GM12878 (cell line): Measurements from ENCODE around the gene ADISSP. TPM values are rescaled to one million over a fixed set of nuclear protein-coding genes. Genes with fewer than 3 reads are reported as not detected.
A peak's percentile ranks its signal among the peaks of the same experiment; 100 is the strongest.

Experiments
- ATAC-seq: fragments of 200-7000 bp; cut with Tn5 transposase; 3 replicates; pipeline ENCODE4 v1.9.1; 2020; ENCODE audit warnings: mild to moderate bottlenecking, moderate library complexity
- BruUV-seq: library from RNA; stranded (reverse); fragments of 400-500 nt; replicated peaks from 2 replicates; lab custom pipeline; 2021; lab: Mats Ljungman, UMichigan
- CTCF ChIA-PET: fragments of 300-600 bp; sonication (Branson Sonifier 250); formaldehyde crosslinking; extraction: SDS; loops from one replicate; lab custom pipeline; 2021; ENCODE audit warnings: inconsistent platforms; lab: Yijun Ruan, JAX
- POLR2A ChIA-PET: fragments of 350-600 bp; formaldehyde crosslinking; extraction: SDS; loops from one replicate; lab custom pipeline; 2021; ENCODE audit warnings: inconsistent platforms; lab: Charles Lee
- RAD21 ChIA-PET: fragments of 300-600 bp; sonication (Branson Sonifier 250); formaldehyde crosslinking; loops from one replicate; lab custom pipeline; 2023; ENCODE audit warnings: antibody characterized with exemption; ENCODE audit not compliant: unreplicated experiment; lab: Charles Lee
- SMC1A ChIA-PET: fragments of 300-600 bp; sonication (Branson Sonifier 250); formaldehyde crosslinking; loops from one replicate; lab custom pipeline; 2023; ENCODE audit not compliant: unreplicated experiment, uncharacterized antibody; lab: Charles Lee
- DNase-seq: peaks from one replicate; pipeline ENCODE4 v3.0.0-alpha.2; 2011; ENCODE audit warnings: low read depth, low spot score
- FAIRE-seq: peaks from 3 replicates; lab custom pipeline; 2011; peaks lifted over from hg19 to GRCh38; lab: Jason Lieb, UNC
- H2AFZ ChIP-seq: 2 replicates; pipeline ENCODE4 v1.6.0; 2011; ENCODE audit warnings: low read depth, low read length, control low read depth; ENCODE audit not compliant: control insufficient read depth
- H3K27ac ChIP-seq: 2 replicates; pipeline ENCODE4 v1.5.1; 2011; ENCODE audit warnings: control low read depth; ENCODE audit not compliant: control insufficient read depth, insufficient read depth
- H3K27me3 ChIP-seq, 2 experiments: replicated peaks in 1 of 2; 2 replicates each; pipeline versions ENCODE4 v1.6.0 to v1.6.1; 2011; ENCODE audit warnings: low read length in 1 of 2; ENCODE audit not compliant: control insufficient read depth in 2 of 2, insufficient read depth in 2 of 2
- H3K36me3 ChIP-seq, 2 experiments: 2 replicates each; pipeline ENCODE4 v1.5.1; 2011; ENCODE audit warnings: low read length in 1 of 2; ENCODE audit not compliant: control insufficient read depth in 2 of 2, insufficient read depth in 2 of 2
- H3K4me1 ChIP-seq: 2 replicates; pipeline ENCODE4 v1.6.1; 2011; ENCODE audit warnings: mild to moderate bottlenecking, low read length, moderate library complexity, mixed read lengths; ENCODE audit not compliant: control insufficient read depth, insufficient read depth
- H3K4me2 ChIP-seq: 2 replicates; pipeline ENCODE4 v1.6.0; 2011; ENCODE audit warnings: control low read depth; ENCODE audit not compliant: control insufficient read depth, insufficient read depth
- H3K4me3 ChIP-seq: fragments of 200-600 bp; sonication (generic); 2 replicates; pipeline ENCODE4 v1.5.1; 2016
- H3K79me2 ChIP-seq: 2 replicates; pipeline ENCODE4 v1.6.0; 2011; ENCODE audit warnings: low read length; ENCODE audit not compliant: control insufficient read depth, insufficient read depth
- H3K9ac ChIP-seq: 2 replicates; pipeline ENCODE4 v1.8.0; 2011; ENCODE audit warnings: low read length, control low read depth, mixed read lengths; ENCODE audit not compliant: control insufficient read depth, insufficient read depth
- H3K9me3 ChIP-seq: replicated peaks from 3 replicates; pipeline ENCODE4 v1.5.1; 2011; ENCODE audit warnings: mild to moderate bottlenecking, low read length; ENCODE audit not compliant: control insufficient read depth, insufficient read depth
- H4K20me1 ChIP-seq: 2 replicates; pipeline ENCODE4 v1.6.0; 2011; ENCODE audit not compliant: control insufficient read depth, insufficient read depth
- CTCF ChIP-seq, 3 experiments: IDR thresholded peaks in 2 of 3; conservative IDR thresholded peaks in 1 of 3; 2 replicates each; pipeline ENCODE4 v1.5.1; 2011; ENCODE audit warnings: low read depth in 3 of 3, low read length in 3 of 3, mild to moderate bottlenecking in 3 of 3, control low read depth in 2 of 3, moderate library complexity in 2 of 3, inconsistent platforms in 1 of 3, mixed read lengths in 1 of 3; ENCODE audit not compliant: control insufficient read depth in 2 of 3, insufficient read depth in 1 of 3; ENCODE audit errors: extremely low read depth in 1 of 3
- HDGF ChIP-seq: fragments of 450-650 bp; IDR thresholded peaks from 2 replicates; pipeline ENCODE4 v1.6.1; 2016; ENCODE audit warnings: antibody characterized with exemption
- PAX5 ChIP-seq: IDR thresholded peaks from 2 replicates; pipeline ENCODE4 v1.6.1; 2011; ENCODE audit warnings: low read depth, low read length, borderline replicate concordance
- WGBS: methylation state at CpG from one replicate; pipeline ENCODE4 v1.1.6; 2016; ENCODE audit warnings: low lambda C conversion rate; ENCODE audit not compliant: insufficient replicate concordance, insufficient coverage; ENCODE audit errors: missing lambda C conversion rate; 5-methylcytosine and 5-hydroxymethylcytosine counted together
- in situ Hi-C: fragments of 300-500 bp; cut with MboI; formaldehyde crosslinking; loops from 9 replicates; pipeline ENCODE4 v1.14.3; 2018; ENCODE audit warnings: mixed read lengths
- intact Hi-C: fragments of 100-400 bp; cut with micrococcal nuclease; formaldehyde crosslinking; loops from one replicate; pipeline ENCODE4 v1.14.2; 2022; ENCODE audit not compliant: unreplicated experiment
- polyA plus RNA-seq, 11 experiments: library from polyadenylated mRNA; depleted of rRNA in 4 of 11; unstranded in 6 of 11; stranded (reverse) in 5 of 11; fragments of >200 nt; fragmentation: Nextera tagmentation in 4 of 11; fragmentation: Illumina TruSeq in 1 of 11; extraction: Ambion mirVana in 4 of 11; extraction: Trizol in 1 of 11; gene quantifications; 1 replicate in 1 of 11; 2 replicates in 10 of 11; pipeline versions ENCODE4 v1.2.1 to v1.2.3, GENCODE V29; 2011 to 2016; ENCODE audit warnings: inconsistent platforms in 2 of 11, missing spikeins in 2 of 11, low read depth in 1 of 11
- total RNA-seq, 4 experiments: library from RNA; depleted of rRNA in 3 of 4; stranded (reverse); fragments of >200 nt in 3 of 4; fragmentation: Illumina TruSeq in 1 of 4; extraction: Trizol in 1 of 4; gene quantifications; 2 replicates each; pipeline versions ENCODE4 v1.2.1 to v1.2.3, GENCODE V29; 2013 to 2021

Gene ADISSP
- total and polyA plus RNA-seq, 10 of the 15 experiments (the other 5 are each of a cell fraction or from before 2014, with no cell fraction given), result 0.80 to 96.3 (median 38.6) TPM

- H4K20me1 ChIP-seq, result no peaks in the 10 kb centered on the region
- ChIA-PET SMC1A (no interaction called here), RAD21 (interaction anchor here (1.0 to 1.6 kb wide), 4 partner anchors 23 to 181 kb away, joined by 3 read pairs; partner anchors contain the start of genes ADISSP and CENPB), POLR2A (interaction anchor here (1.2 kb wide), 1 partner anchor 23 kb away, joined by 4 read pairs; the partner anchor contains the start of gene ADISSP), CTCF (interaction anchor here (0.6 to 2.4 kb wide), 7 partner anchors 10 to 340 kb away, joined by 3 to 8 read pairs (median 3); partner anchors contain the start of genes ADISSP and AP5S1)
- WGBS, result 64% methylated on average over 44 of the region's 45 CpGs
- H3K79me2 ChIP-seq, result no peaks in the 10 kb centered on the region
- in situ Hi-C loops (no loop called here), intact Hi-C loops (no loop called here)
- TF ChIP-seq HDGF (0 out of 2 replicates have a peak, but pooled peaks have one; percentile 41), PAX5 (no peak), CTCF (IDR thresholded peaks at IDR 0.05 in 2 of 3, conservative IDR thresholded peaks at IDR 0.05 in 1 of 3; ENCODE audit: control insufficient read depth in 2 of 3, extremely low read depth in 1 of 3, insufficient read depth in 1 of 3, low read depth in 3 of 3, low read length in 3 of 3) (peak in 1 of 3 experiments; percentile 4; a peak in 1 of 6 replicates)
- no peak for DNase-seq
- no peaks in the 10 kb centered on the region for H3K36me3 ChIP-seq
- no peaks in the 10 kb centered on the region for H3K4me1 ChIP-seq
- H3K4me3 ChIP-seq, result no peak overlapping the region; the same call in 1 of the 2 replicates
- ATAC-seq, result peak; percentile 89
- peak overlapping the region; percentile 55 for H3K4me2 ChIP-seq
- H3K9me3 ChIP-seq, result no peaks in the 10 kb centered on the region
- FAIRE-seq, result no peak
- no peaks in the 10 kb centered on the region for H3K27me3 ChIP-seq
- peak overlapping the region; percentile 55 for H2AFZ ChIP-seq
- H3K9ac ChIP-seq, result no peak overlapping the region
- BruUV-seq, result no TSS peak
- no peak overlapping the region for H3K27ac ChIP-seq
These were observed 22.5 kb downstream of the ADISSP start for GRCh38 chr20:3744806-3745685.
